DOHH2 (cell line): ENCODE measurements around the gene PCDH9.

Experiments
- H3F3A ChIP-seq: fragments of 200-600 bp; sonication (generic), shearing (Covaris generic); 2 replicates; pipeline ENCODE4 v1.6.0; 2016; ENCODE audit warnings: antibody characterized with exemption, mild to moderate bottlenecking; ENCODE audit not compliant: control insufficient read depth, insufficient read depth
- H3K27ac ChIP-seq: fragments of 200-600 bp; sonication (generic); 2 replicates; pipeline ENCODE4 v1.5.1; 2014; ENCODE audit warnings: low read depth, mild to moderate bottlenecking, low read length, moderate library complexity
- H3K27me3 ChIP-seq: fragments of 200-600 bp; sonication (generic); 2 replicates; pipeline ENCODE4 v1.6.1; 2014; ENCODE audit warnings: mild to moderate bottlenecking, low read length, mixed read lengths; ENCODE audit not compliant: control insufficient read depth
- H3K36me3 ChIP-seq: fragments of 200-600 bp; sonication (generic); 2 replicates; pipeline ENCODE4 v1.6.1; 2014; ENCODE audit warnings: mild to moderate bottlenecking, low read length, moderate library complexity, mixed read lengths; ENCODE audit not compliant: control insufficient read depth
- H3K4me1 ChIP-seq: fragments of 200-600 bp; sonication (generic); 2 replicates; pipeline ENCODE4 v1.6.1; 2014; ENCODE audit warnings: mild to moderate bottlenecking, low read length, mixed read lengths; ENCODE audit not compliant: control insufficient read depth
- H3K4me2 ChIP-seq: fragments of 200-600 bp; sonication (generic); 2 replicates; pipeline ENCODE4 v1.6.0; 2014; ENCODE audit warnings: mild to moderate bottlenecking, low read length, moderate library complexity
- H3K4me3 ChIP-seq: fragments of 200-600 bp; sonication (generic); 2 replicates; pipeline ENCODE4 v1.5.1; 2014; ENCODE audit warnings: mild to moderate bottlenecking, low read length, mixed read lengths
- H3K79me2 ChIP-seq: fragments of 200-600 bp; sonication (generic); 2 replicates; pipeline ENCODE4 v1.6.1; 2014; ENCODE audit warnings: mild to moderate bottlenecking, low read length, mixed read lengths; ENCODE audit not compliant: control insufficient read depth
- H3K9me2 ChIP-seq: fragments of 200-600 bp; sonication (generic); replicated peaks from 2 replicates; pipeline ENCODE4 v1.6.1; 2014; ENCODE audit warnings: mild to moderate bottlenecking, low read length, mixed read lengths; ENCODE audit not compliant: control insufficient read depth
- H3K9me3 ChIP-seq: fragments of 200-600 bp; sonication (generic); 2 replicates; pipeline ENCODE4 v1.6.1; 2014; ENCODE audit warnings: antibody characterized with exemption, low read length, mixed read lengths; ENCODE audit not compliant: control insufficient read depth, insufficient read depth
- H4K20me1 ChIP-seq: fragments of 200-600 bp; sonication (generic); 2 replicates; pipeline ENCODE4 v1.6.0; 2014; ENCODE audit warnings: low read depth, mild to moderate bottlenecking, antibody characterized with exemption, low read length, moderate library complexity; ENCODE audit not compliant: control insufficient read depth, insufficient read depth
- EZH2phosphoT487 ChIP-seq: fragments of 200-600 bp; sonication (generic); IDR thresholded peaks from 2 replicates; pipeline ENCODE4 v1.6.1; 2017; ENCODE audit warnings: borderline replicate concordance, mild to moderate bottlenecking, antibody characterized with exemption, low read length, moderate library complexity, mixed read lengths
- TF ChIP-seq, protein P1 (sequence below): fragments of 200-600 bp; sonication (generic); IDR thresholded peaks from one replicate; pipeline ENCODE4 v1.5.1; 2014; ENCODE audit warnings: antibody characterized with exemption, mild to moderate bottlenecking, low read depth, low read length; ENCODE audit not compliant: poor library complexity, severe bottlenecking

PCDH9 gene

DNA sequence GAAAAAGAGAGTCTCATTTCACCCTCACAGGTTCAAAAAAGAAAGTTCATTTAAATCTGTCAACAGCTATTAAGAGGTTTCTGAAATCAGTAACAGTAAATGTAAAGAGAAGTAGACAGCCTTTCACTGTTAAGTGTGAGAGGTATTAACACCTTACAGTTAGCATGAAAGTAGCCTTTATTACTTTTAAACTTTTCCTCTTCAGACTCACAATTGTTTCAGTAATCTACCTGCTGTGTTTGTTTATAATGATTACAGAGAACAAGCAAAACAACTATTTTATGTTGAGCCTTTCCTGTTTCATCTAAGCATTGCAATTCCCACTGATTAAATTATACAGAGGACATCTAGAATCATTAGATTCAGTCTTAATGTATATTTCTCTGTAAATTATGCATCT is 159.8 kb downstream of the PCDH9 start:
- Histone ChIP-seq H3K9me3 (no peaks in the 10 kb centered on the region; the same call in 1 of the 2 replicates), H3K4me1 (no peaks in the 10 kb centered on the region), H3F3A (no peaks in the 10 kb centered on the region), H3K36me3 (no peaks in the 10 kb centered on the region), H3K79me2 (no peaks in the 10 kb centered on the region), H3K9me2 (no peaks in the 10 kb centered on the region), H3K4me2 (no peak overlapping the region), H3K4me3 (no peak overlapping the region), H4K20me1 (no peaks in the 10 kb centered on the region), H3K27me3 (no peaks in the 10 kb centered on the region), H3K27ac (no peak overlapping the region)
- TF ChIP-seq, protein P1, sequence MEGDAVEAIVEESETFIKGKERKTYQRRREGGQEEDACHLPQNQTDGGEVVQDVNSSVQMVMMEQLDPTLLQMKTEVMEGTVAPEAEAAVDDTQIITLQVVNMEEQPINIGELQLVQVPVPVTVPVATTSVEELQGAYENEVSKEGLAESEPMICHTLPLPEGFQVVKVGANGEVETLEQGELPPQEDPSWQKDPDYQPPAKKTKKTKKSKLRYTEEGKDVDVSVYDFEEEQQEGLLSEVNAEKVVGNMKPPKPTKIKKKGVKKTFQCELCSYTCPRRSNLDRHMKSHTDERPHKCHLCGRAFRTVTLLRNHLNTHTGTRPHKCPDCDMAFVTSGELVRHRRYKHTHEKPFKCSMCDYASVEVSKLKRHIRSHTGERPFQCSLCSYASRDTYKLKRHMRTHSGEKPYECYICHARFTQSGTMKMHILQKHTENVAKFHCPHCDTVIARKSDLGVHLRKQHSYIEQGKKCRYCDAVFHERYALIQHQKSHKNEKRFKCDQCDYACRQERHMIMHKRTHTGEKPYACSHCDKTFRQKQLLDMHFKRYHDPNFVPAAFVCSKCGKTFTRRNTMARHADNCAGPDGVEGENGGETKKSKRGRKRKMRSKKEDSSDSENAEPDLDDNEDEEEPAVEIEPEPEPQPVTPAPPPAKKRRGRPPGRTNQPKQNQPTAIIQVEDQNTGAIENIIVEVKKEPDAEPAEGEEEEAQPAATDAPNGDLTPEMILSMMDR, result no peak
- TF ChIP-seq EZH2phosphoT487, result no peak

DNA sequence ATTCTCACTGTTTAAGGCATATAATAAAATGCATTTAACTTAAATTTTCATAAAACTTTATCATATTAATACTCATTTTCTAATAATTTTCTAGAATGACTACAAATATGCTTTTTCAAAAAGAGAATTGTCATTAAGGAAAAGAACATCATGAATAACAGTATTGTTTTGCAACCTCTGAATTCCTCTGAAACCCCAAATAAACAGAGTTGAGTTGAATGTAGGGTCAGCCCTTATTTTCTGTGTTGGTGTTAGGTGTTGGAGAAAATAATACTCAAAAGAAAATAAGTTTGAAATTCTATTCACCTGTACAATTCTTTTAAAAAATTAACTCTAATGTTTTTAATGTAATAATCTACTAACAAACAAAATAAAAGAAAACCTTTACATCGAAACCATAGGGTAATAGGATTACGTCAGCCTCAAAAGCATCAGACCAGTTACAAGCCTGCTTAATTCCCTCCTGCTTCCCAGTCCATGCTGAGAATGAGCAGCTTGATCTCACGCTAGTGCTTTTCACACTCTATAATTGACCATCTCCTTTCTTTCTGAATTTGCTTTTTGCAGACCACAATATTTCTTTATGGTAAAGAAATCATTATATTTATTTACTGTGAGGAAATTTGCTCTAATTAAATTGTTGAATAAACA is 160.9 kb downstream of the PCDH9 start:
- Histone ChIP-seq H3K9me3 (no peaks in the 10 kb centered on the region; the same call in 1 of the 2 replicates), H3K36me3 (no peaks in the 10 kb centered on the region), H3K4me3 (no peak overlapping the region), H4K20me1 (no peaks in the 10 kb centered on the region), H3K79me2 (no peaks in the 10 kb centered on the region), H3K4me2 (no peak overlapping the region), H3F3A (no peaks in the 10 kb centered on the region), H3K4me1 (no peaks in the 10 kb centered on the region), H3K9me2 (no peaks in the 10 kb centered on the region), H3K27ac (no peak overlapping the region), H3K27me3 (no peaks in the 10 kb centered on the region)
- TF ChIP-seq EZH2phosphoT487, result no peak
- TF ChIP-seq, protein P1, result no peak

DNA sequence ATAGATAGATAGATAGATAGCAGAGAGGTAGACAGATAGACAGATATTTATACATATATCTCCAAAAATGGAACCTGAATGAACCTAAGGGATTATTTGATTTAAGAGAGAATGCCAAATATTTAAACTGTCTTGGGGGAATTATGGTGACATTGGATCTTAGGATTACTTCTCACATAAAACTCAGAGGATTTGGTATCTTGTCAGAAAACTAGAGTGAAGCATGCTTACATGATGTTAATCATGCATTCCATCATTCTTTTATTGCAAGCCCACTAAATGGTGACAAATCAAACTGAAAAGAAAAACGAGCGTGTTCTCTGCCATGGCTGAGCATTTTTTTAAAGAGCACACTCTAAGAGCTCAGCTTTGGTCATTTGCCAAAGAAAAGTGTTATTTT is 165.2 kb downstream of the PCDH9 start:
- no peaks in the 10 kb centered on the region for H3K36me3 ChIP-seq
- H3K79me2 ChIP-seq, result no peaks in the 10 kb centered on the region
- no peaks in the 10 kb centered on the region for H3F3A ChIP-seq
- no peaks in the 10 kb centered on the region for H3K9me2 ChIP-seq
- no peaks in the 10 kb centered on the region for H3K9me3 ChIP-seq
- H3K4me1 ChIP-seq, result peaks cover 4% of the 10 kb centered on the region; the same call in 1 of the 2 replicates
- H4K20me1 ChIP-seq, result no peaks in the 10 kb centered on the region
- H3K4me3 ChIP-seq, result no peak overlapping the region
- H3K4me2 ChIP-seq, result no peak overlapping the region
- TF ChIP-seq, protein P1, result no peak
- TF ChIP-seq EZH2phosphoT487, result no peak
- no peaks in the 10 kb centered on the region for H3K27me3 ChIP-seq
- no peak overlapping the region for H3K27ac ChIP-seq
